Glutamatergic neuron (in vitro differentiated cells): ENCODE measurements around the gene PSD4. TPM values are rescaled to one million over a fixed set of nuclear protein-coding genes. Genes with fewer than 3 reads are reported as not detected.
A peak's percentile ranks its signal among the peaks of the same experiment; 100 is the strongest.

Experiments
- DNase-seq: peaks from one replicate; pipeline ENCODE4 v3.0.0; 2022
- H3K27ac Mint-ChIP-seq: one replicate; pipeline ENCODE4 v1.8.0; 2020; ENCODE audit warnings: mild to moderate bottlenecking, mixed read lengths, inconsistent platforms; ENCODE audit not compliant: unreplicated experiment
- H3K27me3 Mint-ChIP-seq: one replicate; pipeline ENCODE4 v1.8.0; 2020; ENCODE audit warnings: mild to moderate bottlenecking, moderate library complexity, mixed read lengths, inconsistent platforms; ENCODE audit not compliant: unreplicated experiment
- H3K36me3 Mint-ChIP-seq: one replicate; pipeline ENCODE4 v1.8.0; 2020; ENCODE audit warnings: mild to moderate bottlenecking, mixed read lengths, inconsistent platforms; ENCODE audit not compliant: unreplicated experiment
- H3K4me1 Mint-ChIP-seq: one replicate; pipeline ENCODE4 v1.8.0; 2020; ENCODE audit warnings: mild to moderate bottlenecking, low read depth, mixed read lengths, inconsistent platforms; ENCODE audit not compliant: unreplicated experiment
- H3K4me3 Mint-ChIP-seq: one replicate; pipeline ENCODE4 v1.8.0; 2020; ENCODE audit warnings: mild to moderate bottlenecking, mixed read lengths, inconsistent platforms; ENCODE audit not compliant: unreplicated experiment
- H3K9me3 Mint-ChIP-seq: one replicate; pipeline ENCODE4 v1.8.0; 2020; ENCODE audit warnings: mild to moderate bottlenecking, moderate library complexity, mixed read lengths, inconsistent platforms; ENCODE audit not compliant: unreplicated experiment
- CTCF ChIP-seq: fragments of 200-600 bp; sonication (generic); IDR thresholded peaks from one replicate; pipeline ENCODE4 v1.5.0; 2021; ENCODE audit not compliant: partially characterized antibody, unreplicated experiment
- total RNA-seq: library from RNA; stranded (reverse); fragmentation: NEBNext Ultra II Directional; extraction: Animal tissue kit (Norgen Biotek cat#: 25700); gene quantifications from one replicate; pipeline ENCODE4 v1.2.1, GENCODE V29; 2021; ENCODE audit not compliant: unreplicated experiment

Gene PSD4
- total RNA-seq, 1 donor from 2014 or later: 1.2 TPM

GRCh38 chr2:113148606-113149552, 24.9 kb upstream of the PSD4 start:
- Mint-ChIP-seq H3K9me3 (peaks cover 4% of the 10 kb centered on the region), H3K36me3 (no peaks in the 10 kb centered on the region), H3K4me1 (peaks cover 2% of the 10 kb centered on the region), H3K27me3 (peaks cover 4% of the 10 kb centered on the region), H3K4me3 (no peak overlapping the region), H3K27ac (no peak overlapping the region)
- DNase-seq: no peak
- no peak for TF ChIP-seq CTCF

- peaks cover 4% of the 10 kb centered on the region for H3K9me3 Mint-ChIP-seq
- DNase-seq: no peak
- no peaks in the 10 kb centered on the region for H3K36me3 Mint-ChIP-seq
- H3K27ac Mint-ChIP-seq: no peak overlapping the region
- peaks cover 2% of the 10 kb centered on the region for H3K4me1 Mint-ChIP-seq
- H3K4me3 Mint-ChIP-seq: no peak overlapping the region
- TF ChIP-seq CTCF: no peak
- peaks cover 2% of the 10 kb centered on the region for H3K27me3 Mint-ChIP-seq
These were observed 24.1 kb upstream of the PSD4 start for GRCh38 chr2:113149553-113150257.

GRCh38 chr2:113150258-113150601, 23.5 kb upstream of the PSD4 start:
- no peak for DNase-seq
- peaks cover 2% of the 10 kb centered on the region for H3K27me3 Mint-ChIP-seq
- peaks cover 4% of the 10 kb centered on the region for H3K9me3 Mint-ChIP-seq

GRCh38 chr2:113155331-113155730, 18.4 kb upstream of the PSD4 start:
- no peak for DNase-seq
- Mint-ChIP-seq H3K27ac (no peak overlapping the region), H3K9me3 (no peaks in the 10 kb centered on the region), H3K27me3 (peaks cover 13% of the 10 kb centered on the region), H3K4me3 (no peak overlapping the region), H3K36me3 (no peaks in the 10 kb centered on the region), H3K4me1 (no peaks in the 10 kb centered on the region)
- TF ChIP-seq CTCF: no peak

More at GRCh38 chr2:113150258-113150601, 23.5 kb upstream of the PSD4 start:
- Mint-ChIP-seq H3K4me1 (peaks cover 2% of the 10 kb centered on the region), H3K27ac (peak overlapping the region; percentile 40), H3K36me3 (no peaks in the 10 kb centered on the region), H3K4me3 (no peak overlapping the region)
- TF ChIP-seq CTCF: no peak
